Tibial nerve (tissue), 4 donors: ENCODE results near the gene KLHL36. TPM values are rescaled to one million over a fixed set of nuclear protein-coding genes. Genes with fewer than 3 reads are reported as not detected.
A peak's percentile ranks its signal among the peaks of the same experiment; 100 is the strongest.

ENCODE experiments used
- DNase-seq, 2 donors: peaks; one replicate each; pipeline ENCODE4 v3.0.0-alpha.2; 2019; ENCODE audit warnings: low spot score in 2 of 2
- H3K27ac ChIP-seq, 4 donors: fragments of 200-600 bp; sonication (generic) in 3 of 4; one replicate each; pipeline ENCODE4 v1.5.1; 2017 to 2019; ENCODE audit warnings: mild to moderate bottlenecking in 1 of 4
- H3K27me3 ChIP-seq, 2 donors: fragments of 200-600 bp; sonication (generic) in 1 of 2; one replicate each; pipeline versions ENCODE4 v1.5.1 to v1.6.0; 2017 to 2019
- H3K36me3 ChIP-seq, 3 donors: fragments of 200-600 bp; sonication (generic); one replicate each; pipeline ENCODE4 v1.5.1; 2018 to 2019
- H3K4me1 ChIP-seq, 4 donors: fragments of 200-600 bp; sonication (generic) in 3 of 4; one replicate each; pipeline ENCODE4 v1.5.1; 2017 to 2019
- H3K4me3 ChIP-seq, 4 donors: fragments of 200-600 bp; sonication (generic) in 3 of 4; one replicate each; pipeline ENCODE4 v1.5.1; 2017 to 2019; ENCODE audit warnings: mild to moderate bottlenecking in 1 of 4, moderate library complexity in 1 of 4
- H3K9me3 ChIP-seq, 4 donors: fragments of 200-600 bp; sonication (generic) in 3 of 4; one replicate each; pipeline ENCODE4 v1.5.1; 2017 to 2019
- CTCF ChIP-seq, 5 experiments: fragments of 200-600 bp in 3 of 5; fragments of 450-650 bp in 2 of 5; sonication (generic) in 3 of 5; IDR thresholded peaks; one replicate each; pipeline ENCODE4 v1.5.1; 2016 to 2019; ENCODE audit warnings: antibody characterized with exemption in 5 of 5, mild to moderate bottlenecking in 3 of 5, moderate library complexity in 2 of 5
- EP300 ChIP-seq, 2 donors: sonication (generic); formaldehyde crosslinking; IDR thresholded peaks; one replicate each; pipeline ENCODE4 v1.6.1; 2017; ENCODE audit warnings: antibody characterized with exemption in 2 of 2, mild to moderate bottlenecking in 1 of 2
- POLR2A ChIP-seq, 2 donors: fragments of 450-650 bp; IDR thresholded peaks; one replicate each; pipeline ENCODE4 v1.6.1; 2017; ENCODE audit warnings: antibody characterized with exemption in 2 of 2, mild to moderate bottlenecking in 2 of 2, moderate library complexity in 2 of 2
- WGBS, 2 donors: methylation state at CpG; one replicate each; pipeline ENCODE4 v1.1.5; 2018; 5-methylcytosine and 5-hydroxymethylcytosine counted together
- total RNA-seq, 4 donors: library from RNA; depleted of rRNA; stranded (reverse); fragments of >200 nt; gene quantifications; one replicate each; pipeline ENCODE4 v1.1.0, GENCODE V29; 2016

Gene KLHL36
- total RNA-seq, 4 donors from 2014 or later = 60.1 to 75.3 (median 66.0) TPM

- DNase-seq = no peak
- peaks cover 0 to 78% (median 61%) of the 10 kb centered on the region in 4 donors for H3K4me1 ChIP-seq
- peak overlapping the region in 3 of 4 donors; percentile 38 to 93 (median 67) for H3K27ac ChIP-seq
- no peak overlapping the region for H3K4me3 ChIP-seq
- H3K36me3 ChIP-seq = peaks cover 0 to 6% (median 0%) of the 10 kb centered on the region in 3 donors
- H3K9me3 ChIP-seq = peaks cover 0 to 5% (median 0%) of the 10 kb centered on the region in 4 donors
- WGBS, 2 donors = 94 to 97% methylated on average over 12 to 13 of the region's 13 CpGs
- no peaks in the 10 kb centered on the region for H3K27me3 ChIP-seq
- TF ChIP-seq POLR2A (IDR thresholded peaks at IDR 0.05) (no peak), CTCF (IDR thresholded peaks at IDR 0.05) (no peak), EP300 (IDR thresholded peaks at IDR 0.05) (no peak)
These were observed 41.2 kb upstream of the KLHL36 start for GRCh38 chr16:84607061-84607460.

- H3K27me3 ChIP-seq = no peaks in the 10 kb centered on the region
- no peak for DNase-seq
- peaks cover 0 to 5% (median 0%) of the 10 kb centered on the region in 4 donors for H3K9me3 ChIP-seq
- 72 to 74% methylated on average over 7 of the region's 7 CpGs for WGBS, 2 donors
- TF ChIP-seq CTCF (IDR thresholded peaks at IDR 0.05) = no peak
- TF ChIP-seq POLR2A (IDR thresholded peaks at IDR 0.05) = peak in 1 of 2 donors; percentile 11
- peak in 1 of 2 donors; percentile 67 for TF ChIP-seq EP300 (IDR thresholded peaks at IDR 0.05)
- H3K36me3 ChIP-seq = peaks cover 0 to 6% (median 0%) of the 10 kb centered on the region in 3 donors
- peaks cover 0 to 78% (median 56%) of the 10 kb centered on the region in 4 donors for H3K4me1 ChIP-seq
- no peak overlapping the region for H3K4me3 ChIP-seq
- peak overlapping the region in 3 of 4 donors; percentile 38 to 93 (median 67) for H3K27ac ChIP-seq
These were observed 40.6 kb upstream of the KLHL36 start for GRCh38 chr16:84607694-84608093.

GRCh38 chr16:84608282-84608681, 40.0 kb upstream of the KLHL36 start:
- H3K27ac ChIP-seq = peak overlapping the region in 3 of 4 donors; percentile 38 to 93 (median 67)
- peaks cover 0 to 77% (median 51%) of the 10 kb centered on the region in 4 donors for H3K4me1 ChIP-seq
- peaks cover 0 to 6% (median 0%) of the 10 kb centered on the region in 3 donors for H3K36me3 ChIP-seq
- TF ChIP-seq EP300 (IDR thresholded peaks at IDR 0.05) (no peak), POLR2A (IDR thresholded peaks at IDR 0.05) (no peak), CTCF (IDR thresholded peaks at IDR 0.05) (no peak)
- H3K9me3 ChIP-seq = peaks cover 0 to 5% (median 0%) of the 10 kb centered on the region in 4 donors
- DNase-seq = no peak
- no peaks in the 10 kb centered on the region for H3K27me3 ChIP-seq
- WGBS, 2 donors = 73 to 75% methylated on average over 6 of the region's 6 CpGs
- H3K4me3 ChIP-seq = no peak overlapping the region

- H3K4me3 ChIP-seq = no peak overlapping the region
- TF ChIP-seq CTCF (IDR thresholded peaks at IDR 0.05) = no peak
- no peak for TF ChIP-seq EP300 (IDR thresholded peaks at IDR 0.05)
- no peak for TF ChIP-seq POLR2A (IDR thresholded peaks at IDR 0.05)
- H3K4me1 ChIP-seq = peaks cover 0 to 77% (median 52%) of the 10 kb centered on the region in 4 donors
- 79 to 82% methylated on average over 6 of the region's 6 CpGs for WGBS, 2 donors
- no peak for DNase-seq
- peaks cover 0 to 5% (median 0%) of the 10 kb centered on the region in 4 donors for H3K9me3 ChIP-seq
- H3K27me3 ChIP-seq = no peaks in the 10 kb centered on the region
- H3K36me3 ChIP-seq = peaks cover 0 to 6% (median 0%) of the 10 kb centered on the region in 3 donors
- peak overlapping the region in 3 of 4 donors; percentile 63 to 93 (median 67) for H3K27ac ChIP-seq
These were observed 38.6 kb upstream of the KLHL36 start for GRCh38 chr16:84609563-84610177.

GRCh38 chr16:84610376-84610775, 37.9 kb upstream of the KLHL36 start:
- Histone ChIP-seq H3K27ac (peak overlapping the region in 3 of 4 donors; percentile 63 to 93 (median 66)), H3K4me3 (no peak overlapping the region), H3K36me3 (peaks cover 0 to 6% (median 0%) of the 10 kb centered on the region in 3 donors), H3K27me3 (no peaks in the 10 kb centered on the region), H3K4me1 (peaks cover 0 to 78% (median 54%) of the 10 kb centered on the region in 4 donors), H3K9me3 (peaks cover 0 to 4% (median 0%) of the 10 kb centered on the region in 4 donors)
- TF ChIP-seq POLR2A (IDR thresholded peaks at IDR 0.05) (no peak), EP300 (IDR thresholded peaks at IDR 0.05) (no peak), CTCF (IDR thresholded peaks at IDR 0.05) (no peak)
- 79 to 95% methylated on average over 1 of the region's 1 CpG for WGBS, 2 donors
- DNase-seq = no peak
